Mammary epithelial cell (primary cell): ENCODE data around the gene IL18RAP.

Source experiments
- EZH2 ChIP-seq: IDR thresholded peaks from 2 replicates; pipeline ENCODE4 v1.6.1; 2012; ENCODE audit warnings: low read length, inconsistent platforms, borderline replicate concordance
- TF ChIP-seq, protein P1 (sequence below), 2 donors: IDR thresholded peaks in 1 of 2; conservative IDR thresholded peaks in 1 of 2; 2 replicates each; pipeline ENCODE4 v1.5.1; 2011 to 2012; ENCODE audit warnings: inconsistent platforms in 2 of 2, low read length in 2 of 2, mild to moderate bottlenecking in 2 of 2, control low read depth in 1 of 2, low read depth in 1 of 2; ENCODE audit not compliant: insufficient read depth in 1 of 2; ENCODE audit errors: extremely low read depth in 1 of 2

DNA sequence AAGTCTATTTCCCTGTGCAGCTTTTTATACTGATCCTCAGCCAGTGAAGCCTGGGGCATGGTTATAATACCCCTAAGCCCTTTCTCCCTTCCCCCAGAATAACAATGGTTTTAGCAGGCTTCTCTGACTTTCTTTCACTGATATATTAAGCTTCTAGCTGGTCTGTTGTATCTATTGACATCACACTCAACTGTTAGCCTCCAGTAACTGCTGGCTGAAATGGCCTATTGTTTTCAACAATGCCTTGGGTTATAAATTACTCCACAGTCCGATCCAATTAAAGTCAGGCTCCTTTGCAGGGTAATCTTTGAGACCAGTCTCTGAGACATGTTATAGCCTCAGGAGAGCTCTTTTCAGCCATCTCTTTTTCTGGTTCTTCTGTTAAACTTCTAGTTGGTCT lies 47.2 kb downstream of the IL18RAP start:
- TF ChIP-seq, protein P1, sequence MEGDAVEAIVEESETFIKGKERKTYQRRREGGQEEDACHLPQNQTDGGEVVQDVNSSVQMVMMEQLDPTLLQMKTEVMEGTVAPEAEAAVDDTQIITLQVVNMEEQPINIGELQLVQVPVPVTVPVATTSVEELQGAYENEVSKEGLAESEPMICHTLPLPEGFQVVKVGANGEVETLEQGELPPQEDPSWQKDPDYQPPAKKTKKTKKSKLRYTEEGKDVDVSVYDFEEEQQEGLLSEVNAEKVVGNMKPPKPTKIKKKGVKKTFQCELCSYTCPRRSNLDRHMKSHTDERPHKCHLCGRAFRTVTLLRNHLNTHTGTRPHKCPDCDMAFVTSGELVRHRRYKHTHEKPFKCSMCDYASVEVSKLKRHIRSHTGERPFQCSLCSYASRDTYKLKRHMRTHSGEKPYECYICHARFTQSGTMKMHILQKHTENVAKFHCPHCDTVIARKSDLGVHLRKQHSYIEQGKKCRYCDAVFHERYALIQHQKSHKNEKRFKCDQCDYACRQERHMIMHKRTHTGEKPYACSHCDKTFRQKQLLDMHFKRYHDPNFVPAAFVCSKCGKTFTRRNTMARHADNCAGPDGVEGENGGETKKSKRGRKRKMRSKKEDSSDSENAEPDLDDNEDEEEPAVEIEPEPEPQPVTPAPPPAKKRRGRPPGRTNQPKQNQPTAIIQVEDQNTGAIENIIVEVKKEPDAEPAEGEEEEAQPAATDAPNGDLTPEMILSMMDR (conservative IDR thresholded peaks at IDR 0.05 in 1 of 2, IDR thresholded peaks at IDR 0.05 in 1 of 2; ENCODE audit: extremely low read depth in 1 of 2, insufficient read depth in 1 of 2, low read depth in 1 of 2, low read length in 2 of 2): no peak
- no peak for TF ChIP-seq EZH2
